Cardiac septum (tissue), 1 donor: ENCODE data around the gene KCTD13. TPM values are rescaled to one million over a fixed set of nuclear protein-coding genes. Genes with fewer than 3 reads are reported as not detected.
A peak's percentile ranks its signal among the peaks of the same experiment; 100 is the strongest.
"Not testable (repeated sequence)": the region's sequence is repeated elsewhere in the genome, so short reads cannot be mapped to it uniquely, and the experiment has no call there.

ENCODE experiments used
- DNase-seq: peaks from one replicate; pipeline ENCODE4 v3.0.0-alpha.2; 2020; ENCODE audit warnings: low spot score
- intact Hi-C: fragments of 100-400 bp; cut with DNase I; formaldehyde crosslinking; loops from one replicate; pipeline ENCODE4 v1.14.0; 2022
- long read RNA-seq: library from polyadenylated mRNA; unstranded; transcript quantifications from one replicate; pipeline ENCODE4 v2.0.0, GENCODE V29; 2021
- total RNA-seq: library from RNA; stranded (reverse); fragmentation: NEBNext Ultra II Directional; extraction: Animal tissue kit (Norgen Biotek cat#: 25700); gene quantifications from one replicate; pipeline ENCODE4 v1.2.1, GENCODE V29; 2021
- donor health status: DM: no; HTN: no; CAD: no.

The KCTD13 gene
- 10.7 TPM for total RNA-seq
- long read RNA-seq, full-length matches to known transcripts, result 7 of 15 reads
- long read RNA-seq, partial matches to known transcripts, result 1 of 15 reads
- long read RNA-seq, other reads (novel, unspliced or antisense), result 7 of 15 reads

GRCh38 chr16:29925781-29926710 lies at the start of gene KCTD13:
Gene KCTD13, minus strand, starts transcription at chr16:29926226. Its CDS starts 193 bp downstream, at chr16:29926033.
- intact Hi-C loops, result loop anchor here (5.0 kb wide), 1 partner anchor 71 kb away; the partner anchor contains the start of genes HIRIP3 and INO80E
- peak; percentile 95 for DNase-seq

- DNase-seq, result peak; percentile 9
- intact Hi-C loops, result no loop called here
These were observed 49.1 kb upstream of the KCTD13 start for GRCh38 chr16:29975134-29975538.

- DNase-seq, result peak; percentile 83
- intact Hi-C loops, result loop anchor here (5.0 kb wide), 1 partner anchor 157 kb away; the partner anchor contains the start of gene PAGR1
These were observed 48.5 kb upstream of the KCTD13 start for GRCh38 chr16:29974291-29975133.

GRCh38 chr16:29973384-29974246 lies 47.6 kb upstream of the KCTD13 start, which contains the start of gene TAOK2:
Gene TAOK2, plus strand, starts transcription at chr16:29973868. Its CDS starts 3,905 bp downstream, at chr16:29977773.
- intact Hi-C loops, result loop anchor here (1.0 to 5.0 kb wide), 3 partner anchors 11 to 156 kb away; partner anchors contain the start of genes HIRIP3, PAGR1 and TMEM219
- DNase-seq, result peak; percentile 99

GRCh38 chr16:29972992-29973383 lies 47.0 kb upstream of the KCTD13 start:
- intact Hi-C loops, result loop anchor here (1.0 to 5.0 kb wide), 3 partner anchors 11 to 156 kb away; partner anchors contain the start of genes HIRIP3, PAGR1 and TMEM219
- no peak for DNase-seq

- DNase-seq, result peak; percentile 29
- intact Hi-C loops, result loop anchor here (5.0 kb wide), 1 partner anchor 155 kb away; the partner anchor contains the start of gene PAGR1
These were observed 46.5 kb upstream of the KCTD13 start for GRCh38 chr16:29972500-29972899.

- DNase-seq, result peak; percentile 27
- intact Hi-C loops, result loop anchor here (5.0 kb wide), 1 partner anchor 154 kb away; the partner anchor contains the start of gene PAGR1
These were observed 45.3 kb upstream of the KCTD13 start for GRCh38 chr16:29971304-29971703.

GRCh38 chr16:29968205-29968604 lies 42.2 kb upstream of the KCTD13 start:
- intact Hi-C loops, result no loop called here
- no peak for DNase-seq

GRCh38 chr16:29963021-29963743 lies 37.2 kb upstream of the KCTD13 start:
- intact Hi-C loops, result no loop called here
- DNase-seq, result no peak

- intact Hi-C loops, result loop anchor here (1.0 kb wide), 1 partner anchor 11 kb away; the partner anchor contains the start of gene TAOK2
- no peak for DNase-seq
These were observed 36.4 kb upstream of the KCTD13 start for GRCh38 chr16:29962344-29962994.

- DNase-seq, result peak; percentile 95
- intact Hi-C loops, result loop anchor here (1.0 kb wide), 1 partner anchor 12 kb away; the partner anchor contains the start of gene TAOK2
These were observed 35.7 kb upstream of the KCTD13 start, which contains the start of gene TMEM219 for GRCh38 chr16:29961479-29962343. Gene TMEM219, plus strand, starts transcription at chr16:29962079. Its CDS starts 1,065 bp downstream, at chr16:29963144.

GRCh38 chr16:29961127-29961478 lies 35.1 kb upstream of the KCTD13 start:
- intact Hi-C loops, result no loop called here
- DNase-seq, result no peak

GRCh38 chr16:29959821-29960220 lies 33.8 kb upstream of the KCTD13 start:
- DNase-seq, intact Hi-C loops: not testable (repeated sequence)

GRCh38 chr16:29959293-29959692 lies 33.3 kb upstream of the KCTD13 start:
- intact Hi-C loops, result no loop called here

GRCh38 chr16:29958756-29959155 lies 32.7 kb upstream of the KCTD13 start:
- intact Hi-C loops, result no loop called here
- no peak for DNase-seq

More at GRCh38 chr16:29959293-29959692, 33.3 kb upstream of the KCTD13 start:
- no peak for DNase-seq
